ENCODE results near the gene VGLL4. TPM values are rescaled to one million over a fixed set of nuclear protein-coding genes. Genes with fewer than 3 reads are reported as not detected.
A peak's percentile ranks its signal among the peaks of the same experiment; 100 is the strongest.

Gene VGLL4
- total and polyA plus RNA-seq, 4 donors, result 44.7 to 104 (median 70.7) TPM

DNA sequence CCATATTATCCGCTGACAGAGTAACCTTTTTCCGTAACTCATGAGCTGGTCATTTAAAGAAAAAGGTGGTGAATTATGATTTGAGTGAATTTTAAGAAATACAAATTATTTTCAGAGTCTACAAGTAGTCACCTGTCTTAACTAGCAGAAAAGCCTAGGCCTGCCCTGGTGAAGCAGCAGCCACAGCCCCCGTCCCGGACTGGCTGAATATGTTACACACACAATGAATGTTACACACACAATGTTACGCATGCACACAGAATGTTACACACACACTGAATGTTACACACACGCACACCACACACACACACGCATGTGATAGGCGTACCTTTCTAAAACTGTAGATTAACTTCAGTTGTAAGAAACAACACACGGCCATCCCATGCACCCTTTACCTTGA is 77.8 kb downstream of the VGLL4 start:
- intact Hi-C loops (cut with DNase I), result loop anchor here (5.0 kb wide), 4 partner anchors 36 to 99 kb away; partner anchors contain the start of gene VGLL4 (in 1 of the 2)
- DNase-seq (no peak), ATAC-seq (ENCODE audit: low FRiP score) (no peak)
- Histone ChIP-seq H3K4me1 (ENCODE audit: control insufficient read depth in 1 of 2, insufficient read depth in 2 of 2, low read length in 2 of 2) (peaks cover 0 to 2% of the 10 kb centered on the region in 2 donors), H3K27ac (ENCODE audit: low read depth in 1 of 2, low read length in 2 of 2) (no peak overlapping the region), H3K9me3 (ENCODE audit: control insufficient read depth, low read length) (no peaks in the 10 kb centered on the region), H3K4me3 (ENCODE audit: low read length in 2 of 2) (no peak overlapping the region), H3K27me3 (ENCODE audit: control insufficient read depth in 1 of 2, insufficient read depth in 2 of 2, low read length in 1 of 2) (no peaks in the 10 kb centered on the region), H3K36me3 (ENCODE audit: control insufficient read depth in 1 of 2, insufficient read depth in 2 of 2, low read length in 1 of 2) (no peaks in the 10 kb centered on the region)
- 93 to 96% methylated on average over 9 of the region's 9 CpGs for WGBS, 2 donors

DNA sequence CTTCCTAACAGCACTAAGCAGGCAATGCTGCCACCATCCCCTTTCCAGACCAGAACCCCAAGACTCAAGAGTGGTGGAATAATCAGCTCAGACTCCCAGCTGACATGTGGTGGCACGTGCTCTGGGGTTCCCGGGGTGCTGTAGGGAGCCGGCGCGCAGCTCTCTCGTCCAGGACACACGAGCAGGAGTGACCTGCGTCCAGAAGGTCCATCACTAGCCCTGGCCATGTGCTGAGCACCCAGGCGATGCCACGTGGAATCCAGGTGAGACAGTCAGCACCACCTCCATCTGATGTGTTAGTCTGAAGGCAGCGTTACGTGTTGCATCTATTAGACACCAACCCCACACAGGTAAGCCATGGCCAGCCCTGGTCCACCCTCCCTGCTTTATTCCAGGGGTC is 78.2 kb downstream of the VGLL4 start:
- no peak overlapping the region for H3K27ac ChIP-seq (ENCODE audit: low read depth in 1 of 2, low read length in 2 of 2)
- intact Hi-C loops (cut with DNase I), result loop anchor here (5.0 kb wide), 4 partner anchors 37 to 98 kb away; partner anchors contain the start of gene VGLL4 (in 1 of the 2)
- peaks cover 0 to 2% of the 10 kb centered on the region in 2 donors for H3K4me1 ChIP-seq (ENCODE audit: control insufficient read depth in 1 of 2, insufficient read depth in 2 of 2, low read length in 2 of 2)
- H3K27me3 ChIP-seq (ENCODE audit: control insufficient read depth in 1 of 2, insufficient read depth in 2 of 2, low read length in 1 of 2), result no peaks in the 10 kb centered on the region
- no peaks in the 10 kb centered on the region for H3K36me3 ChIP-seq (ENCODE audit: control insufficient read depth in 1 of 2, insufficient read depth in 2 of 2, low read length in 1 of 2)
- 88 to 90% methylated on average over 12 of the region's 12 CpGs for WGBS, 2 donors
- no peaks in the 10 kb centered on the region for H3K9me3 ChIP-seq (ENCODE audit: control insufficient read depth, low read length)
- DNase-seq (no peak), ATAC-seq (ENCODE audit: low FRiP score) (no peak)
- H3K4me3 ChIP-seq (ENCODE audit: low read length in 2 of 2), result no peak overlapping the region

DNA sequence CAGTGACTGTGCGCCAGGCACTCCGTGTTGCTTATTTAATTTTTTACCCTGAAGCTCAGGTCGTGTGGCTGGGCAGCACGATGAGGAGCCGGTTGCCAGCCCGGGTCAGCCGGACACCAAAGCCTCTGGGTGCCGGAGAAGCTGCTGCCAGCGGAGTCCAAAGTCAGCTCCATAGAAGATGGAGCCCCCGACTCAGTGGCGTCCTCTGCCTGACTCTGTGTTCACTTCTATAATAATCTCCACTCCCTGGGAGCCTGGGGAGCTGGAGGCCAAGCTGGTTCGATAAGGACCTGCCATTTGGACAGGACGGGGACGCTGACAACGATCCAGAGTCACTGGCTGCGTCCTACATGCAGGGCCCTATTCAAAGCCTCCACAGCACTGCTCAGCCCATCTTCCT is 78.6 kb downstream of the VGLL4 start:
- ATAC-seq (ENCODE audit: low FRiP score) (no peak), DNase-seq (no peak)
- no peaks in the 10 kb centered on the region for H3K36me3 ChIP-seq (ENCODE audit: control insufficient read depth in 1 of 2, insufficient read depth in 2 of 2, low read length in 1 of 2)
- H3K27ac ChIP-seq (ENCODE audit: low read depth in 1 of 2, low read length in 2 of 2), result no peak overlapping the region
- H3K4me3 ChIP-seq (ENCODE audit: low read length in 2 of 2), result no peak overlapping the region
- H3K4me1 ChIP-seq (ENCODE audit: control insufficient read depth in 1 of 2, insufficient read depth in 2 of 2, low read length in 2 of 2), result peaks cover 0 to under 1% of the 10 kb centered on the region in 2 donors
- H3K27me3 ChIP-seq (ENCODE audit: control insufficient read depth in 1 of 2, insufficient read depth in 2 of 2, low read length in 1 of 2), result no peaks in the 10 kb centered on the region
- WGBS, 2 donors, result 31 to 43% methylated on average over 16 of the region's 16 CpGs
- H3K9me3 ChIP-seq (ENCODE audit: control insufficient read depth, low read length), result no peaks in the 10 kb centered on the region
- intact Hi-C loops (cut with DNase I), result loop anchor here (5.0 kb wide), 4 partner anchors 37 to 98 kb away; partner anchors contain the start of gene VGLL4 (in 1 of the 2)

DNA sequence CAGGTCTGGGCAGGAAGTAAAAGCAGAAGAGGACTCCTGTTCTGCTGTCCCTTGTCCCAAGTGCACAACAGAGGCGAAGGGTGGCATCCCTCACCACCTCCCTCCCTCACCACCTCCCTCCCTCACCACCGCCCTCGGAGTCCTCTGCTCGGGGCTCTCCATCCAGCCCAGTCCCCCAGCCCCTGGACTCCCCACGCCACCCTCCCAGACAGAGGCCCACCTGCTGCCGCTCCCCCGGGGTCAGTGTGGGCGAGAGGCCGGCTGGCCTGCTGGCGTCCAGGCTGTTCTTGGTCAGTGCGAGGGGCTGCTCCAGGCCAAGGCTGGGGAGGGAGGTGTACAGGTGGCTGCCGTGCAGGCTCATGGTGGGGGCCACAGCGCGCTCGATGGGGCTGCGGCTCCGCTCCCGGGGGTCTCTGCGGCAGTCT is 79.1 kb downstream of the VGLL4 start:
- H3K4me1 ChIP-seq (ENCODE audit: control insufficient read depth in 1 of 2, insufficient read depth in 2 of 2, low read length in 2 of 2), result no peaks in the 10 kb centered on the region
- 77 to 88% methylated on average over 19 of the region's 19 CpGs for WGBS, 2 donors

DNA sequence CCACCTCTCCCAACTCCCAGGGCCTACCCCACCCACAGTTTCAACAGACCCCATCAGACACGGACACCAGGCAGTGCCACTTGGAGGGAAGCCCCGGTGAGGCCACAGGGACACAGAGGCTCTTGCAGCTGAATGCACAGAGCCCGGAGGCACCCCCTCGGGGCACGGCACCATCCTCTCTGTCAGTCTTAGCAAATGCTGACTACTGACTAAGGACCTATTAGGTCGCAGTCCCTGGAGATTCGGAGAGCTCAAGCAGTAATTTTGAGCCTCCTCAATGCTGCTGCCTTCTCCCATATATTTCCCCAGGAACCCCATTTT is 79.9 kb downstream of the VGLL4 start:
- intact Hi-C loops (cut with DNase I), result no loop called here
- no peak overlapping the region for H3K4me3 ChIP-seq (ENCODE audit: low read length in 2 of 2)
- no peak overlapping the region for H3K27ac ChIP-seq (ENCODE audit: low read depth in 1 of 2, low read length in 2 of 2)
- H3K4me1 ChIP-seq (ENCODE audit: control insufficient read depth in 1 of 2, insufficient read depth in 2 of 2, low read length in 2 of 2), result no peaks in the 10 kb centered on the region
- ATAC-seq (ENCODE audit: low FRiP score) (no peak), DNase-seq (peak in 1 of 2 donors; percentile 66)
- H3K27me3 ChIP-seq (ENCODE audit: control insufficient read depth in 1 of 2, insufficient read depth in 2 of 2, low read length in 1 of 2), result no peaks in the 10 kb centered on the region
- no peaks in the 10 kb centered on the region for H3K9me3 ChIP-seq (ENCODE audit: control insufficient read depth, low read length)
- 79 to 90% methylated on average over 7 of the region's 7 CpGs for WGBS, 2 donors
- no peaks in the 10 kb centered on the region for H3K36me3 ChIP-seq (ENCODE audit: control insufficient read depth in 1 of 2, insufficient read depth in 2 of 2, low read length in 1 of 2)

More for the DNA sequence above, 79.1 kb downstream of the VGLL4 start:
- Histone ChIP-seq H3K9me3 (ENCODE audit: control insufficient read depth, low read length) (no peaks in the 10 kb centered on the region), H3K27ac (ENCODE audit: low read depth in 1 of 2, low read length in 2 of 2) (no peak overlapping the region), H3K36me3 (ENCODE audit: control insufficient read depth in 1 of 2, insufficient read depth in 2 of 2, low read length in 1 of 2) (no peaks in the 10 kb centered on the region), H3K27me3 (ENCODE audit: control insufficient read depth in 1 of 2, insufficient read depth in 2 of 2, low read length in 1 of 2) (no peaks in the 10 kb centered on the region), H3K4me3 (ENCODE audit: low read length in 2 of 2) (no peak overlapping the region)
- ATAC-seq (ENCODE audit: low FRiP score) (no peak), DNase-seq (peak in 1 of 2 donors; percentile 72)
- intact Hi-C loops (cut with DNase I), result loop anchor here (5.0 kb wide), 4 partner anchors 38 to 97 kb away; partner anchors contain the start of gene VGLL4 (in 1 of the 2)

DNA sequence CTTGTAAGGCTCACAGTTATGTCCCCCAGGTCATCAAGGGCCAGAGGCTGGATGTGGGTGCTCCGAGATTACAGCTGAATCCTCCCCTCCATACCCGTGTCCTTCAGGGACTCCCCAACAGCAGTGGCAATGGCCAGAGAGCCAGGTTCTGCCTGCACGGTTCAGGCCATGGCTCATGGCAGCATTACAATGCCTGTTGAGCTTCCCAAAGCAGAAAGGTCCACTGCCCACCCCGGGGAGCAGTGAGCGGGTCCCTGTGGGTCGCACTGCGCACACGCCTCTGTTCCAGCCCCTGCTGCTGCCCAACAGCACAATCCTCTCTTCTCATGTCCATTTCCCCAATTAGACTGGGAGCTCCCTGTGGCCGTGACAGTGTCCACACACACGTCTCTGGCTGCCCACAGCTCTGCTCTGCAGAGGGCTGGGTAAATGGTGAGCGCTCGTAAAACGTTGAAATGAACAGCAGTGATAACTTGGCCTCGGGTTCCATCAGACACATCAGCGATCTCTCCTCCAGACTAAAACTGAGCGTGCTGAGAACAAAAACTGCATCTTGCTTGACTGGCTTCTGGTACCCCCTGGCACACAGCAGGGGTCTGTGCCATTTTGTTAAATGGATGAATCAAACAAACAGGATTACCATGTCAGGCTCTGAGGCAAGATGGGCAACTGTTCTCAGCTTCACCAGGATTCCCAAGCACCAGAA is 80.4 kb downstream of the VGLL4 start:
- intact Hi-C loops (cut with DNase I), result no loop called here
- H3K4me3 ChIP-seq (ENCODE audit: low read length in 2 of 2), result no peak overlapping the region
- no peaks in the 10 kb centered on the region for H3K27me3 ChIP-seq (ENCODE audit: control insufficient read depth in 1 of 2, insufficient read depth in 2 of 2, low read length in 1 of 2)
- DNase-seq (no peak), ATAC-seq (ENCODE audit: low FRiP score) (no peak)
- no peaks in the 10 kb centered on the region for H3K36me3 ChIP-seq (ENCODE audit: control insufficient read depth in 1 of 2, insufficient read depth in 2 of 2, low read length in 1 of 2)
- 87 to 90% methylated on average over 16 of the region's 16 CpGs for WGBS, 2 donors
- no peaks in the 10 kb centered on the region for H3K4me1 ChIP-seq (ENCODE audit: control insufficient read depth in 1 of 2, insufficient read depth in 2 of 2, low read length in 2 of 2)
- H3K27ac ChIP-seq (ENCODE audit: low read depth in 1 of 2, low read length in 2 of 2), result no peak overlapping the region
- H3K9me3 ChIP-seq (ENCODE audit: control insufficient read depth, low read length), result no peaks in the 10 kb centered on the region

DNA sequence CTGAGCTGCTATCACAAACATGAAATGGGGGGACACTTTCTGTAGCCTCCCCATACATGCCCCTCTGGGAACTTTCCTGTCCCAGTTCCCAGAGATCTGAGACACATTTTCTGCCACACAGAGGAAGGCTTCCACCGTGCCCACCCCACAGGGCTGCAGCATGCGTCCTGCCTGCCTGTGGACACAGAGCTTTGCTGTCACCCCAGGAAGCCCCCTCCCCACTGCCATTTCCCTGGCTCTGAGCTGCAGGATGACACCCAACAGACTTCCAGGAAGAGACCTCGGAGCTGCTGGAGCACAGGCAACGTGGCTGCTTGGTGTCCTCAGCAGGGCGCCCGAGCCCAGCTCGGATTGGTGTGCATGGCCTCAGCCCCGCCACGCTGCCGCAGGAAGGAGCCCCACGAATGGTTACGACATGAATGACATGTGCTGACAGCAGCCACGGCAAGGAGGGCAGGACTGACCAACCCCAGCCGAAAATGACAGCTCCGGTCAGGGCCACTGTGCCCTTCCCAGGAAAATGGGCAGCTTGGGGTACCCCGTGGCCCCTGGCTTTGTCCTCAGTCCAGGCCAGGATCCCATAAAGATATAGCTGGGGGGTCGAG is 81.3 kb downstream of the VGLL4 start:
- no peaks in the 10 kb centered on the region for H3K27me3 ChIP-seq (ENCODE audit: control insufficient read depth in 1 of 2, insufficient read depth in 2 of 2, low read length in 1 of 2)
- no peaks in the 10 kb centered on the region for H3K9me3 ChIP-seq (ENCODE audit: control insufficient read depth, low read length)
- H3K36me3 ChIP-seq (ENCODE audit: control insufficient read depth in 1 of 2, insufficient read depth in 2 of 2, low read length in 1 of 2), result no peaks in the 10 kb centered on the region
- H3K4me3 ChIP-seq (ENCODE audit: low read length in 2 of 2), result no peak overlapping the region
- 85 to 88% methylated on average over 17 of the region's 17 CpGs for WGBS, 2 donors
- no peaks in the 10 kb centered on the region for H3K4me1 ChIP-seq (ENCODE audit: control insufficient read depth in 1 of 2, insufficient read depth in 2 of 2, low read length in 2 of 2)
- peak in 1 of 2 donors; percentile 61 for DNase-seq
- intact Hi-C loops (cut with DNase I), result no loop called here
- H3K27ac ChIP-seq (ENCODE audit: low read depth in 1 of 2, low read length in 2 of 2), result no peak overlapping the region
- ATAC-seq (ENCODE audit: low FRiP score), result no peak

DNA sequence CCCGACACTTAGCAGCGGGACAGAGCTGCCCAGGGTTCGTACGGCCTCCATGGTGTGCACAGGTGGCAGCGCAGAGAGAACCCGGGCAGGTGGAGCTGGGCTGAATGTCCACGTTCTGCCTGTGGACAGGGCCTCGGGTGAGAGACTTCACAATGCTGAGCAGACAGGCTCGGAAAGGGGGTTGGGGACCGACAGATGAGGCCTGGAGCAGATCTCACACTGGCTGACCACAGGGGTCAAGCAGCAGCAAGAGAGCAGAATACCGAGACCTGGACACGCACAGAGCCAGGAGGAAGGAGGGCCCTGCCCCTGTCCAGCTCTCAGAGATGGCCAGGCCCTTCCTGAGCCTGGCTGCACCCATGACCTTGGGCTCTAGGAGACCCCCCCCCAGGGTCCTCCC is 83.0 kb downstream of the VGLL4 start:
- WGBS, 2 donors, result 90 to 92% methylated on average over 12 of the region's 12 CpGs
- ATAC-seq (ENCODE audit: low FRiP score) (no peak), DNase-seq (peak in 1 of 2 donors; percentile 68)
- Histone ChIP-seq H3K36me3 (ENCODE audit: control insufficient read depth in 1 of 2, insufficient read depth in 2 of 2, low read length in 1 of 2) (no peaks in the 10 kb centered on the region), H3K4me1 (ENCODE audit: control insufficient read depth in 1 of 2, insufficient read depth in 2 of 2, low read length in 2 of 2) (no peaks in the 10 kb centered on the region), H3K27ac (ENCODE audit: low read depth in 1 of 2, low read length in 2 of 2) (no peak overlapping the region), H3K27me3 (ENCODE audit: control insufficient read depth in 1 of 2, insufficient read depth in 2 of 2, low read length in 1 of 2) (no peaks in the 10 kb centered on the region), H3K9me3 (ENCODE audit: control insufficient read depth, low read length) (no peaks in the 10 kb centered on the region), H3K4me3 (ENCODE audit: low read length in 2 of 2) (no peak overlapping the region)
- intact Hi-C loops (cut with DNase I), result no loop called here
